ACC112 (cell line): ENCODE measurements around the gene TAF12.
"Not testable (repeated sequence)": the region's sequence is repeated elsewhere in the genome, so short reads cannot be mapped to it uniquely, and the experiment has no call there.

ENCODE experiments used
- H2AFZ ChIP-seq: fragments of 200-600 bp; sonication (generic); one replicate; pipeline ENCODE4 v1.6.0; 2017; ENCODE audit warnings: antibody characterized with exemption, low read length; ENCODE audit not compliant: unreplicated experiment
- H3K27ac ChIP-seq: fragments of 200-600 bp; sonication (generic); 2 replicates; pipeline ENCODE4 v1.5.1; 2014; ENCODE audit warnings: low read depth, mild to moderate bottlenecking, antibody characterized with exemption, low read length, moderate library complexity
- H3K27me3 ChIP-seq: fragments of 200-600 bp; sonication (generic); 2 replicates; pipeline ENCODE4 v1.6.1; 2014; ENCODE audit warnings: mild to moderate bottlenecking, antibody characterized with exemption, low read length, moderate library complexity, mixed read lengths; ENCODE audit not compliant: insufficient read depth
- H3K36me3 ChIP-seq: fragments of 200-600 bp; sonication (generic); 2 replicates; pipeline ENCODE4 v1.6.1; 2016; ENCODE audit warnings: mild to moderate bottlenecking, antibody characterized with exemption, low read length, moderate library complexity, mixed read lengths; ENCODE audit not compliant: insufficient read depth
- H3K4me1 ChIP-seq: fragments of 200-600 bp; sonication (generic); one replicate; pipeline ENCODE4 v1.6.1; 2016; ENCODE audit warnings: low read length, mixed read lengths; ENCODE audit not compliant: insufficient read depth, unreplicated experiment, control insufficient read depth
- H3K4me3 ChIP-seq: fragments of 200-600 bp; sonication (generic); 2 replicates; pipeline ENCODE4 v1.5.1; 2014; ENCODE audit warnings: mild to moderate bottlenecking, low read depth, low read length
- H3K79me2 ChIP-seq: fragments of 200-600 bp; sonication (generic); one replicate; pipeline ENCODE4 v1.6.0; 2016; ENCODE audit warnings: low read length; ENCODE audit not compliant: control insufficient read depth, unreplicated experiment, insufficient read depth

Gene TAF12

DNA sequence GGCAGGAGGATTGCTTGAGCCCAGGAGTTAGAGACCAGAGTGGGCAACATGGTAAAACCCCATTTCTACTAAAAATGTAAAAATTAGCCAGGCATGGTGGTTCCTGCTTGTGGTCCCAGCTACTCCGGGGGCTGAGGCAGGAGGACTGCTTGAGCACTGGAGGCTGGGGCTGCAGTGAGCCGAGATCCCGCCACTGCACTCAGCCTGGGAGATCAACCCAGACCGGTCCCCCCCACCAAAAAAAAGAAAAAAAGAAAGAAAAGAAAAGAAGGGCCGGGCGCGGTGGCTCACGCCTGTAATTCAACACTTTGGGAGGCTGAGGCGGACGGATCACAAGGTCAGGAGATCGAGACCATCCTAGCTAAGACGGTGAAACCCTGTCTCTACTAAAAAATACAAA is 23.9 kb upstream of the TAF12 start:
- H3K36me3 ChIP-seq = no peaks in the 10 kb centered on the region
- peaks cover 5% of the 10 kb centered on the region for H3K4me1 ChIP-seq
- peaks cover 11% of the 10 kb centered on the region for H3K79me2 ChIP-seq
- H3K4me3 ChIP-seq = no peak overlapping the region
- H3K27me3 ChIP-seq = no peaks in the 10 kb centered on the region
- H3K27ac ChIP-seq = no peak overlapping the region
- no peak overlapping the region for H2AFZ ChIP-seq

DNA sequence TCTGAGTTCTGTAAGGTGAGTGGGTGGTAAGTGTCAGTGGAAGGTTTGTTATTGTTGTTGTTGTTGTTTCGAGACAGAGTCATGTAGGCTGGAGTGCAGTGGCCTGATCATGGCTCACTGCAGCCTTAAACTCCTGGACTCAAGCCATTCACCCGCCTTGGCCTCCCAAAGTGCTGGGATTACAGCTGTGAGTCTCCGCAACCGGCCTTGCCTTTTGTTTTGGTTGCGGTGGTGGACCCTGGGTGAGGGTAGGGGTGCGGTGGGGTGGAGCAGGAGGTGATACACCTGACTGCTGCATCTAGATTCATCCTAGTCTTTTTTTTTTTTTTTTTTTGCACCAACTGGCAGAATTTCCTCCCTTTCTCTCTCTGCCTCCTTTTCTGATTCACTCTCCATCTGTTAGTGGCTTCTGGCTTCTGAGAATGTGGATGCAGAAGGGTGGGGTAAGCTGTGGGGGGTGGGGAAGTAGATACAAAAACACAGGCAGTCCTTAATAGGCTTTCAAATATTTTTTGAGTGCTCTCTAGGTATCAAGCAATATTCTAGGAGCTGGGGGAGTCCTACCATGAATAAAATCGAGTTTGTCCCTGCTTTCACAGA is 21.1 kb upstream of the TAF12 start:
- Histone ChIP-seq H3K27ac (no peak overlapping the region), H3K36me3 (no peaks in the 10 kb centered on the region), H3K4me3 (no peak overlapping the region), H2AFZ (no peak overlapping the region), H3K27me3 (no peaks in the 10 kb centered on the region), H3K79me2 (peaks cover under 1% of the 10 kb centered on the region), H3K4me1 (peaks cover 5% of the 10 kb centered on the region)

DNA sequence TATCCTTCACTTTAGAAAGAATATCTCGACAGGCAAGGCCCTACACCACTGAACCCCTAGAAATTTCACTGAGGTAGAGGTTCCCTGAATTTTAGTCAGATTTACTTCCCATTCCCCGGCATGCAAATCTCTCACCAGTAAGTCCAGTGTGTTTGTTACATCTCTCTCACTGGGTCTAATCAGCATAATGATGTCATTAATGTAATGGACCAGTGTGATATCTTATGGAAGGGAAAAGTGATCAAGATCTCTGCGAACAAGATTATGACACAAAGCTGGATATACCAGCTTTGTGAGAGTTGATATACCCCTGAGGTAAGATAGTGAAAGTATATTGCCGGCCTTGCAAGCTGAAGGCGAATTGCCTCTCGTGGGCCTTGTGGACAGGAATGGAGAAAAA is 13.5 kb upstream of the TAF12 start:
- Histone ChIP-seq H3K36me3 (no peaks in the 10 kb centered on the region), H3K4me1 (no peaks in the 10 kb centered on the region), H2AFZ (no peak overlapping the region), H3K27ac (no peak overlapping the region), H3K79me2 (no peaks in the 10 kb centered on the region), H3K27me3 (no peaks in the 10 kb centered on the region), H3K4me3 (no peak overlapping the region)

DNA sequence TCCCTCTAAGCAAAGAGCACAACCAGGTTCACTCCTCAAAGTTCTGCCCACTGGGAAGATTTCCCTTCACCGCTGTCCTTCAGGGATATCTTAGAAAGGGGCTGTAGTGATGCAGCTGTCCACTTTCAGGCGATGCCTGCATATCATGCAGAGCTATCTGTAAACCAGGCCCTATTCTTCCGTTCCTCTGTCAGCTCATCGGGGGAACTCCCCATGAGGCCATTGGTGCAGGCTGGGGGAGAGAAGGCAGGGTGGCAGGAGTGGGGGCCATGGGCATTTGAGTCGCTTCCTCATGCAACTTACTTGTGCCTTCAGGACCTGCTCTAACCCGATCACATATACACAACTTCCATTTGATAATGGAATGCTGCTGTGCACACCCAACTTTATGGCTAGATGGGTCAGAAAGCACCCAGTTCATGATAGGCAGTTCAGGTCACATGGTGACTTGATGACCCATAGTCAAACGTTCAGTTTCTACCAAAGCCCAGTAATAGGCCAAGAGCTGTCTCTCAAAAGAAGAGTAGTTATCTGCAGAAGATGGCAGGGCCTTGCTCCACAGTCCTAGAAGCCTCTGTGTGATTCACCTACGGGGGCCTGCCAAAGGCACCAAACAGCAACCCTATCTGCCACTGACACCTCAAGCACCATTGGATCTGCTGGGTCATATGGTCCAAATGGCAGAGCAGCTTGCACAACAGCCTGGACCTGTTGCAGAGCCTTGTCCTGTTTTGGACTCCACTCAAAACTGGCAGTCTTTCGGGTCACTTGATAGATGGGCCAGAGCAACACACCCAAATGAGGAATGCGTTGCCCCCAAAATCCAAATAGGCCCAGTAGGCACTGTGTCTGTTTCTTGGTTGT is 12.8 kb upstream of the TAF12 start:
- not testable (repeated sequence) for H3K79me2 ChIP-seq, H3K27me3 ChIP-seq, H2AFZ ChIP-seq, H3K27ac ChIP-seq, H3K36me3 ChIP-seq, H3K4me1 ChIP-seq, H3K4me3 ChIP-seq

DNA sequence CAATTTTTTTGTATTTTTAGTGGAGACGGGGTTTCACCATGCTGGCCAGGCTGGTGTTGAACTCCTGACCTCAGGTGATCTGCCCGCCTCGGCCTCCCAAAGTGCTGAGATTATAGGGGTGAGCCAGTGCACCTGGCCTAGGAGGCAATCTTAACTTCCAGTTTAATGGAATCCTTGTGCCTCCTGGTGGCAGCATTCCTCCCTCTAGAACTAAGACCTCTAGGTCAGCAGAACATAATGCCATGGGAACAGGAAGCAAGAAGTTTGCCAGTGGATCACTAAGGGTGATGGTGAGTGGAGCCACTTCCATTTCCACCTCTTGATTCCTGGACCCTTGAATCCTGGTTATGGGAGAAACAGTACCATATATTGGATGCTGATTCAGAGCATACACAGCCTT is 11.0 kb upstream of the TAF12 start:
- not testable (repeated sequence) for H3K4me1 ChIP-seq, H3K27ac ChIP-seq, H3K36me3 ChIP-seq, H2AFZ ChIP-seq, H3K79me2 ChIP-seq, H3K4me3 ChIP-seq, H3K27me3 ChIP-seq

DNA sequence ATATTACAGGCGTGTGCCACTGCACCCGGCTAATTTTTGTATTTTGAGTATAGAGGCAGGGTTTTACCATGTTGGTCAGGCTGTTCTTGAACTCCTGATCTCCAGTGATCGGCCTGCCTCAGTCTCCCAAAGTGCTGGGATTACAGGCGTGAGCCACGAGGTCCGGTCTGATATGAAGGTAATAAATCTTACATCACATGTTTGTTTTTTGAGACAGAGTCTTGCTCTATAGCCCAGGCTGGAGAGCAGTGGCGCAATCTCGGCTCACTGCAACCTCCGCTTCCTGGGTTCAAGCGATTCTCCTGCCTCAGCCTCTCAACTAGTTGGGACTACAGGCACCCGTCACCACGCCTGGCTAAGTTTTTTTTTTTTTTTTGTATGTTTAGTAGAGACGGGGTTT is 10.2 kb upstream of the TAF12 start:
- H3K27me3 ChIP-seq, H2AFZ ChIP-seq, H3K27ac ChIP-seq, H3K4me3 ChIP-seq, H3K4me1 ChIP-seq, H3K79me2 ChIP-seq, H3K36me3 ChIP-seq: not testable (repeated sequence)

DNA sequence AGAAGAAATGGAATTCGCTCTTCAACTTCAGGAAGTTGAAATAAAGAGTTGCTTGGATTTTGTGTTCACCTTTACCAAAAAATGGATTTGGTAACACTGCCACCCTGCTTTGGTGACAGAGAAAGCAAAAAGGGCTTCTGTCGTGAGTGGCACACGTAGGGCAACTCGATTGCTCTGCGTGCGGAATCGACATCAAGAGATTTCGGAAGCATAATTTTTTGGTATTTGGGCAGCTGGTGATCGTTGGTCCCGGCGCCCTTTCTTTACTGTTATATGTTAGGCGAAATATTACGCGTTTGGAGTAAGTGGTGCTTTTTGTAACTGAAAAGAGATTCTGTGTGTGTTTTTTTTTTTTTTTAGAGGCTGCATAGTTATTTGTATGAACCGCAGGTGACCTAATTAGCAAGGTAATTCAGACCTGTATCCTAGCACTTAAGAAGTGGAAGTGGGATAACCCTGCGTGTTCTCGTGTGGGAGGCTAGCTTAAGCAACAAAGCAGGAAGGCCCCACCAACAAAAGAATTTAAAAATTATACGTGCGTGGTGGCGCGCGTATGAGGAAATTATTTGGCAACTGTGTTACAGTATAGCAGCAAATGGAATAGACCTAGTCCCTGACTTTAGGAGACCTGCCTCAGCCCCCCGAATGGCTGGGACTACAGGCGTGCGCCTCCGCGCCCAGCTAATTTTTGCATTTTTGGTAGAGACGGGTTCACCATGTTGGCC is 5.8 kb upstream of the TAF12 start, which contains the start of gene RNU11:
TSS of gene RNU11 (plus strand) at position 127 of the 725 bp plus-strand sequence.
- peak within 1 kb of the TSS; percentile 29 for H2AFZ ChIP-seq
- H3K4me1 ChIP-seq = peaks cover 4% of the 10 kb centered on the region
- H3K79me2 ChIP-seq = peaks cover 10% of the 10 kb centered on the region
- H3K36me3 ChIP-seq = no peaks in the 10 kb centered on the region
- peak within 1 kb of the TSS; percentile 75 for H3K4me3 ChIP-seq
- peak within 1 kb of the TSS; percentile 96 for H3K27ac ChIP-seq
- H3K27me3 ChIP-seq = no peaks in the 10 kb centered on the region

DNA sequence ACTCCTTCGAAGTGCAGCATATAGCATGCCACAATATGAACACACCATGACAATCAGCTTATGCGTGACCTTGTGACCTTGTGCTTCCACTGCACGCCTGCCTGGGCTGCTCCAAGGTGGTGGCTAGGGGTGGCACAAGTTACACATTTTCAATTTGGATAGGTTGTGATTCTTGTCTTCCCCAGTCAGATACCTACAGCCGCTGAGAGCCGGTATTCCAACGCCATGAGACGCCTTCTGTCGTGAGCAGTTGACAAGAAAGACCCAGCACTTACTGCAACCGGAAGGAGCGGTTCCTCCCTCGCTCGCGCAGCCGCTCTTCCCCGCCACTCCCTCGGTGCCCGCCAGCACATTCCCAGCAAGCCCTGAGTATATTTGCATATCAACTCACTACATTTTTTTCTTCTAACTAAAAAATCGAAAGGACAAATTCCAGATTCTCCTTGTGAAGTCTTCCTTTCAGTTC is 5.2 kb upstream of the TAF12 start:
- no peaks in the 10 kb centered on the region for H3K36me3 ChIP-seq
- peaks cover 10% of the 10 kb centered on the region for H3K79me2 ChIP-seq
- H2AFZ ChIP-seq = peak overlapping the region; percentile 29
- H3K27ac ChIP-seq = peak overlapping the region; percentile 96
- H3K4me3 ChIP-seq = peak overlapping the region; percentile 75
- H3K4me1 ChIP-seq = peaks cover 4% of the 10 kb centered on the region
- no peaks in the 10 kb centered on the region for H3K27me3 ChIP-seq

DNA sequence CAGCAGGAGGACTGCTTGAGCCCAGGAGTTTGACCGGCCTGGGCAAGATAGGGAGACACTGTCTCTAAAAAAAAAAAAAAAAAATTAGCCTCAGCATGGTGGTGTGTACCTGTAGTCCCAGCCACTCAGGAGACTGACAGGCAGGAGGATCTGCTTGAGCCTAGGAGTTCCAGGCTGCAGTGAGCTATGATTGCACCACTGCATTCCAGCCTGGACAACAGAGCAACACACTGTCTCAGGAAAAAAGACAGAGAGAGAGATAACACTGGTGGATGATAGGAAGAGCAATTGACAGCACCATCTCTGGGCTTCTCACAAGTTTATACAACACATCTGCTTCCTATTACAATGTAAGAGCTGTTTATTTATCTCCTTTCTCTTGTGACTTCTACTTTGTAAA is 3.2 kb upstream of the TAF12 start:
- H3K27ac ChIP-seq = no peak overlapping the region
- H3K4me3 ChIP-seq = no peak overlapping the region
- no peak overlapping the region for H2AFZ ChIP-seq
- peaks cover 4% of the 10 kb centered on the region for H3K4me1 ChIP-seq
- no peaks in the 10 kb centered on the region for H3K27me3 ChIP-seq
- peaks cover 25% of the 10 kb centered on the region for H3K79me2 ChIP-seq
- H3K36me3 ChIP-seq = no peaks in the 10 kb centered on the region

DNA sequence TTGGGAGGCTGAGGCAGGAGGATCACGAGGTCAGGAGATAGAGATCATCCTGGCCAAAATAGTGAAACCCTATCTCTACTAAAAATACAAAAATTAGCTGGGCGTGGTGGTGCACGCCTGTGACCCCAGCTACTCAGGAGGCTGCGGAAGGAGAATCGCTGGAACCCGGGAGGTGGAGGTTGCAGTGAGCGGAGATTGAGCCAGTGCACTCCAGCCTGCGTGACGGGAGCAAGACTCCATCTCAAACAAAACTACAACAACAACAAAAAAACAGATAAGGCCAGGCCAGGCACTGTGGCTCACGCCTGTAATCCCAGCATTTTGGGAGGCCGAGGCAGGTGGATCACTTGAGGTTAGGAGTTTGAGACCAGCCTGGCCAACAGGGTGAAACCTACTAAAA is 2.5 kb upstream of the TAF12 start:
- peaks cover 31% of the 10 kb centered on the region for H3K79me2 ChIP-seq
- H3K4me3 ChIP-seq, H3K4me1 ChIP-seq, H3K36me3 ChIP-seq, H2AFZ ChIP-seq, H3K27ac ChIP-seq, H3K27me3 ChIP-seq: not testable (repeated sequence)
